Stromal cell of bone marrow (primary cell): ENCODE data around the gene NAB1.
A peak's percentile ranks its signal among the peaks of the same experiment; 100 is the strongest.
"Not testable (repeated sequence)": the region's sequence is repeated elsewhere in the genome, so short reads cannot be mapped to it uniquely, and the experiment has no call there.

ENCODE experiments used
- DNase-seq: peaks from one replicate; pipeline ENCODE4 v3.0.0-alpha.2; 2012; ENCODE audit warnings: low read depth

NAB1 gene

GRCh38 chr2:190649035-190649797 lies at the start of gene NAB1:
Gene NAB1, plus strand, starts transcription at chr2:190649083. Its CDS starts 10,094 bp downstream, at chr2:190659177.
- no peak for DNase-seq

- DNase-seq, result no peak
These were observed 49.2 kb upstream of the NAB1 start for GRCh38 chr2:190599546-190600220.

- no peak for DNase-seq
These were observed 48.4 kb upstream of the NAB1 start for GRCh38 chr2:190600293-190601103.

- no peak for DNase-seq
These were observed 45.5 kb upstream of the NAB1 start for GRCh38 chr2:190603374-190603773.

- no peak for DNase-seq
These were observed 41.8 kb upstream of the NAB1 start for GRCh38 chr2:190607014-190607597.

GRCh38 chr2:190607657-190608357 lies 41.1 kb upstream of the NAB1 start:
- DNase-seq, result no peak

- DNase-seq, result not testable (repeated sequence)
These were observed 40.0 kb upstream of the NAB1 start for GRCh38 chr2:190608863-190609262.

- not testable (repeated sequence) for DNase-seq
These were observed 39.5 kb upstream of the NAB1 start for GRCh38 chr2:190609397-190609796.

GRCh38 chr2:190610528-190610927 lies 38.4 kb upstream of the NAB1 start:
- not testable (repeated sequence) for DNase-seq

GRCh38 chr2:190615555-190616200 lies 33.2 kb upstream of the NAB1 start:
- no peak for DNase-seq

- DNase-seq, result no peak
These were observed 30.9 kb upstream of the NAB1 start for GRCh38 chr2:190618030-190618429.

- no peak for DNase-seq
These were observed 23.2 kb upstream of the NAB1 start for GRCh38 chr2:190625691-190626090.

GRCh38 chr2:190626641-190627210 lies 22.2 kb upstream of the NAB1 start:
- DNase-seq, result no peak

GRCh38 chr2:190627448-190628412 lies 21.2 kb upstream of the NAB1 start:
- DNase-seq, result no peak

GRCh38 chr2:190628591-190629319 lies 20.1 kb upstream of the NAB1 start:
- no peak for DNase-seq

- DNase-seq, result no peak
These were observed 14.5 kb upstream of the NAB1 start for GRCh38 chr2:190634381-190634780.

- DNase-seq, result no peak
These were observed 13.1 kb upstream of the NAB1 start for GRCh38 chr2:190635781-190636180.

- peak; percentile 44 for DNase-seq
These were observed 12.5 kb upstream of the NAB1 start for GRCh38 chr2:190636361-190636760.

- peak; percentile 25 for DNase-seq
These were observed 11.6 kb upstream of the NAB1 start for GRCh38 chr2:190637281-190637734.
